Vagina (tissue), 2 donors: ENCODE results near the gene RIF1. TPM values are rescaled to one million over a fixed set of nuclear protein-coding genes. Genes with fewer than 3 reads are reported as not detected.

Experiments
- DNase-seq, 2 donors: peaks; one replicate each; pipeline ENCODE4 v3.0.0-alpha.2; 2017; ENCODE audit errors: extremely low spot score in 2 of 2
- H3K27ac ChIP-seq: fragments of 200-600 bp; sonication (generic); one replicate; pipeline ENCODE4 v1.5.1; 2019
- H3K27me3 ChIP-seq: fragments of 200-600 bp; sonication (generic); one replicate; pipeline ENCODE4 v1.5.1; 2019
- H3K36me3 ChIP-seq, 2 donors: fragments of 200-600 bp; sonication (generic); one replicate each; pipeline ENCODE4 v1.5.1; 2017 to 2019
- H3K4me1 ChIP-seq: fragments of 200-600 bp; sonication (generic); one replicate; pipeline ENCODE4 v1.5.1; 2019
- H3K4me3 ChIP-seq, 2 donors: fragments of 200-600 bp; sonication (generic); 1 replicate in 1 of 2; 2 replicates in 1 of 2; pipeline ENCODE4 v1.5.1; 2016 to 2019
- H3K9me3 ChIP-seq: fragments of 200-600 bp; sonication (generic); one replicate; pipeline ENCODE4 v1.5.1; 2019
- POLR2A ChIP-seq, 2 donors: fragments of 450-650 bp; IDR thresholded peaks; one replicate each; pipeline ENCODE4 v1.6.1; 2017; ENCODE audit warnings: antibody characterized with exemption in 2 of 2, mild to moderate bottlenecking in 2 of 2, moderate library complexity in 2 of 2
- POLR2AphosphoS5 ChIP-seq, 2 donors: sonication (generic); formaldehyde crosslinking; IDR thresholded peaks; one replicate each; pipeline ENCODE4 v1.9.0; 2017; ENCODE audit warnings: antibody characterized with exemption in 2 of 2, mild to moderate bottlenecking in 2 of 2, low read depth in 1 of 2; ENCODE audit not compliant: insufficient read depth in 1 of 2
- intact Hi-C: fragments of 100-400 bp; cut with DNase I; formaldehyde crosslinking; loops from one replicate; pipeline ENCODE4 v1.15.1; 2023
- total RNA-seq: library from RNA; depleted of rRNA; stranded (reverse); fragments of >200 nt; gene quantifications from one replicate; pipeline ENCODE4 v1.2.3, GENCODE V29; 2016
- TF ChIP-seq, protein P1 (sequence below), 3 experiments: fragments of 450-650 bp in 2 of 3; fragments of 200-600 bp in 1 of 3; sonication (generic) in 1 of 3; IDR thresholded peaks; one replicate each; pipeline ENCODE4 v1.5.1; 2017 to 2019; ENCODE audit warnings: antibody characterized with exemption in 3 of 3, mild to moderate bottlenecking in 2 of 3, moderate library complexity in 2 of 3

The RIF1 gene
- total RNA-seq, 1 donor from 2014 or later: 31.7 TPM

DNA sequence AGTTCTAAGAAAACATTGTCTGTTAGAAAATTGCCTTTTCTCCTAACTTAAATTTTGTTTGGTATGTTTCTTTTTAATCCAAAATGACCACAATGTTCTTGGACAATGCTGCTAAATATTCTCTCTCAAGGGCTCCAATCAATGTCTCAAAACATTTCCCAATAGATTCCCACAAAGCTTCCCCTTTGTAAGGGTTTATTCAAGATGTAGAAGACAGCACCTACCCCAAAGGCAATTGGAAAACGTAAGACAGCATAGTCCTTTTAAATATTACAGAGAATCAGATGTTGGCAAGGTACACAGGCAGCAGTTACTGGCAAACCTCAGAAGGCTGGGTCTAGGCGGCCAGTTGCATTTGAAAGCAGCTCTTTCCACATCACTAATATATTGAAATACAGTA lies 18.3 kb upstream of the RIF1 start:
- TF ChIP-seq, protein P1, sequence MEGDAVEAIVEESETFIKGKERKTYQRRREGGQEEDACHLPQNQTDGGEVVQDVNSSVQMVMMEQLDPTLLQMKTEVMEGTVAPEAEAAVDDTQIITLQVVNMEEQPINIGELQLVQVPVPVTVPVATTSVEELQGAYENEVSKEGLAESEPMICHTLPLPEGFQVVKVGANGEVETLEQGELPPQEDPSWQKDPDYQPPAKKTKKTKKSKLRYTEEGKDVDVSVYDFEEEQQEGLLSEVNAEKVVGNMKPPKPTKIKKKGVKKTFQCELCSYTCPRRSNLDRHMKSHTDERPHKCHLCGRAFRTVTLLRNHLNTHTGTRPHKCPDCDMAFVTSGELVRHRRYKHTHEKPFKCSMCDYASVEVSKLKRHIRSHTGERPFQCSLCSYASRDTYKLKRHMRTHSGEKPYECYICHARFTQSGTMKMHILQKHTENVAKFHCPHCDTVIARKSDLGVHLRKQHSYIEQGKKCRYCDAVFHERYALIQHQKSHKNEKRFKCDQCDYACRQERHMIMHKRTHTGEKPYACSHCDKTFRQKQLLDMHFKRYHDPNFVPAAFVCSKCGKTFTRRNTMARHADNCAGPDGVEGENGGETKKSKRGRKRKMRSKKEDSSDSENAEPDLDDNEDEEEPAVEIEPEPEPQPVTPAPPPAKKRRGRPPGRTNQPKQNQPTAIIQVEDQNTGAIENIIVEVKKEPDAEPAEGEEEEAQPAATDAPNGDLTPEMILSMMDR (IDR thresholded peaks at IDR 0.05): no peak
- TF ChIP-seq POLR2AphosphoS5 (IDR thresholded peaks at IDR 0.05; ENCODE audit: insufficient read depth in 1 of 2, low read depth in 1 of 2) (no peak), POLR2A (IDR thresholded peaks at IDR 0.05) (no peak)
- DNase-seq: no peak
- no peaks in the 10 kb centered on the region for H3K4me1 ChIP-seq
- H3K27ac ChIP-seq: no peak overlapping the region
- H3K36me3 ChIP-seq: no peaks in the 10 kb centered on the region
- no peaks in the 10 kb centered on the region for H3K9me3 ChIP-seq
- H3K4me3 ChIP-seq: no peak overlapping the region
- H3K27me3 ChIP-seq: no peaks in the 10 kb centered on the region
- intact Hi-C loops: no loop called here

DNA sequence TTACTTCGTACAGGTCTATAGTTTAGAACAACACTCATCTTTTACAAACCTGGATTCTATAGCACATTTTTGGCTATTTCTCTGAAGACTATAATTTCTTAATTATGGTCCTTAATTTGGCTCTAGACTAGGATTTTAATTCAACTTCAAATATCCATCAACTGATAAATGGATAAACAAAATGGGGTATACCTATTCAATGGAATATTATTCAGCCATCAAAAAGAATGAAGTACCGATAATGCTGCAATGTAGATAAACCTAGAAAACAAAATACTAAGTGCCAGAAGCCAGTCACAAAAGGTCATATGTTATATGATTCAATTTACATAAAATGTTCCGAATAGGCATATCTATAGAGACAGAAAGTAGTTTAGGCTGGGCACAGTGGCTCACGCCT lies 15.2 kb upstream of the RIF1 start:
- Histone ChIP-seq H3K36me3 (no peaks in the 10 kb centered on the region), H3K9me3 (no peaks in the 10 kb centered on the region), H3K4me1 (no peaks in the 10 kb centered on the region), H3K4me3 (no peak overlapping the region), H3K27me3 (no peaks in the 10 kb centered on the region), H3K27ac (no peak overlapping the region)
- no peak for DNase-seq
- no peak for TF ChIP-seq POLR2A (IDR thresholded peaks at IDR 0.05)
- TF ChIP-seq, protein P1 (IDR thresholded peaks at IDR 0.05): no peak
- no peak for TF ChIP-seq POLR2AphosphoS5 (IDR thresholded peaks at IDR 0.05; ENCODE audit: insufficient read depth in 1 of 2, low read depth in 1 of 2)
- intact Hi-C loops: no loop called here

DNA sequence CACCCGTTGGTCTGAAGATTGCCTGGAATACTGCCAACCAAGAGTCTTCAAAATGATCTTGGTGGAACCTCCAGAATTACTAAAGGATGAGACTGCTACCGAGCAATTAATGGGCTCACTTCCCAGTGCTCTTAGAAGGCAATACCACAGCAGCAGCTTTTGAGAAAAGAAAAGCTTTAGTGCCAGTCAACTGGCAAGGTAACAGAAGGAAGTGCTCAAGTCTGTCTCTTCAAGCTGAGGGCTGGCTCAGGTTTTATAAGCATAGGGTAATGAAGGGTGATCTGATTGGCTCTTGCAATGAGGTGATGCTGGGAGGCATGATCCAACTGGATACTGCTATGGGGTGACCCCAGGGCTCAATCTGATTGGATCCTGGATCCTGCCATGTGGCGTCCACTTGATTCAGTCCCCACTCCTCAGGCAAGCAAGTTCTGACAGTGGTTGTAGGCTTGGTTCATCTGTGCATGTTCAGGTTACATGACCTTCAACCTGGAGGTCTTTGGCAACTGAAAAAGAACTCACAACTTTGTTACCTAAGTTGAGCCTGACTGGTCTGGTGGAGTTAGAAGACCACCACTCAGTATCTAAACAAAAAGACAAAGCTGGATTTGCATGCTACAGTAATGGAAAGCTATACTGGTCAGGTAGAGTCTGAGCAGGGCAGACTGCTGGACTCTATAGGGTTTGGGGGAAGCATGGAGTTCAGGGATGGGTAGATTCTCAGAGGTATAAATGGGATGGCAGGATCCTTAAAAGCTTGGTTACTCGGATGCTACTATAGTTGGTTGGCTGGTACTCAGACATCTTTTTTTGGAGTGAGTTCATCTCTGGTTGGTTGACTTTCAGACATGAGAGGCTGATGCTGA lies 14.0 kb upstream of the RIF1 start:
- no peaks in the 10 kb centered on the region for H3K4me1 ChIP-seq
- DNase-seq: no peak
- TF ChIP-seq POLR2A (IDR thresholded peaks at IDR 0.05) (no peak), POLR2AphosphoS5 (IDR thresholded peaks at IDR 0.05; ENCODE audit: insufficient read depth in 1 of 2, low read depth in 1 of 2) (no peak)
- TF ChIP-seq, protein P1 (IDR thresholded peaks at IDR 0.05): no peak
- no peak overlapping the region for H3K27ac ChIP-seq
- no peaks in the 10 kb centered on the region for H3K9me3 ChIP-seq
- intact Hi-C loops: no loop called here
- H3K27me3 ChIP-seq: no peaks in the 10 kb centered on the region
- H3K36me3 ChIP-seq: no peaks in the 10 kb centered on the region
- H3K4me3 ChIP-seq: no peak overlapping the region

DNA sequence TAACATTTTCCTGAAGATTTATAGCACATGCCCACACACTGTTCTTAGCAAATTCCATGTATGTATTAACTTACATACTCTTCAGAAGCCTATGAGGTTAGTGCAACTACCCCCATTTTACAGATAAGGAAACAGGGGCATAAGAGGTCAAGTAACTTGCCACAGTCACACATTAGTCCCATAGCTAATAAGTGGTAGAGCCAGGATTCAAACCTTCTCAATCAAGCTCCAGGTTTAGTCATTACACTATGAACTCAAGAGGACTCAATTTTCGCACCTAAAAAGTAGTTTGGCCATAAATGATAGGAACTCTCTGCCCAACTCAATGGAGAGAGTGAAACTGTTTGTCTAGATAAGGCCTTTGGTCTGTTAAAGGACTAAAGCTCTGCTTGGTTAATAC lies 9.7 kb upstream of the RIF1 start:
- Histone ChIP-seq H3K4me1 (no peaks in the 10 kb centered on the region), H3K36me3 (no peaks in the 10 kb centered on the region), H3K9me3 (no peaks in the 10 kb centered on the region), H3K27me3 (no peaks in the 10 kb centered on the region), H3K4me3 (no peak overlapping the region), H3K27ac (no peak overlapping the region)
- TF ChIP-seq, protein P1 (IDR thresholded peaks at IDR 0.05): no peak
- TF ChIP-seq POLR2AphosphoS5 (IDR thresholded peaks at IDR 0.05; ENCODE audit: insufficient read depth in 1 of 2, low read depth in 1 of 2): no peak
- no peak for TF ChIP-seq POLR2A (IDR thresholded peaks at IDR 0.05)
- intact Hi-C loops: no loop called here
- no peak for DNase-seq

DNA sequence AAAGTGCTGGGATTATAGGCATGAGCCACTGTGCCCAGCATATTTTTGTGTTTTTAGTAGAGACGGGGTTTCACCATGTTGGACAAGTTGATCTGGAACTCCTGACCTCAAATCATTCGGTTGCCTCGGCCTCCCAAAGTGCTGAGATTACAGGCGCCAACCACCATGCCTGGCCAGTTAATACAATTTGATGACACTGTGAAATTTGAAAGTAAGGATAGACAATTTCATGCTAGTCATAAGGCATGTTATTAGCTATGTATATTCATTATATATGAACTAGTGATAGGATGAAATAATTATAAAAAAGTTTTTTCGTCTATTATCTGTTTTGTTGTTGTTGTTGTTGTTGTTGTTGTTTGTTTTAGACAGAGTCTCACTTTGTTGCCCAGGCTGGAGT lies 8.6 kb upstream of the RIF1 start:
- Histone ChIP-seq H3K4me3 (no peak overlapping the region), H3K27ac (no peak overlapping the region), H3K36me3 (no peaks in the 10 kb centered on the region), H3K27me3 (no peaks in the 10 kb centered on the region), H3K4me1 (no peaks in the 10 kb centered on the region), H3K9me3 (no peaks in the 10 kb centered on the region)
- TF ChIP-seq POLR2A (IDR thresholded peaks at IDR 0.05) (no peak), POLR2AphosphoS5 (IDR thresholded peaks at IDR 0.05; ENCODE audit: insufficient read depth in 1 of 2, low read depth in 1 of 2) (no peak)
- TF ChIP-seq, protein P1 (IDR thresholded peaks at IDR 0.05): no peak
- intact Hi-C loops: no loop called here
- DNase-seq: no peak
